ENCODE data around the gene RASSF1. TPM values are rescaled to one million over a fixed set of nuclear protein-coding genes. Genes with fewer than 3 reads are reported as not detected.

RASSF1 gene, protein sequence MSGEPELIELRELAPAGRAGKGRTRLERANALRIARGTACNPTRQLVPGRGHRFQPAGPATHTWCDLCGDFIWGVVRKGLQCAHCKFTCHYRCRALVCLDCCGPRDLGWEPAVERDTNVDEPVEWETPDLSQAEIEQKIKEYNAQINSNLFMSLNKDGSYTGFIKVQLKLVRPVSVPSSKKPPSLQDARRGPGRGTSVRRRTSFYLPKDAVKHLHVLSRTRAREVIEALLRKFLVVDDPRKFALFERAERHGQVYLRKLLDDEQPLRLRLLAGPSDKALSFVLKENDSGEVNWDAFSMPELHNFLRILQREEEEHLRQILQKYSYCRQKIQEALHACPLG
- total RNA-seq = 30.3 and 41.4 TPM in 2 replicates

GRCh38 chr3:50340448-50341329 lies at the start of gene RASSF1:
Gene RASSF1, minus strand, starts transcription at chr3:50340836. Its CDS starts 31 bp downstream, at chr3:50340805.

DNA sequence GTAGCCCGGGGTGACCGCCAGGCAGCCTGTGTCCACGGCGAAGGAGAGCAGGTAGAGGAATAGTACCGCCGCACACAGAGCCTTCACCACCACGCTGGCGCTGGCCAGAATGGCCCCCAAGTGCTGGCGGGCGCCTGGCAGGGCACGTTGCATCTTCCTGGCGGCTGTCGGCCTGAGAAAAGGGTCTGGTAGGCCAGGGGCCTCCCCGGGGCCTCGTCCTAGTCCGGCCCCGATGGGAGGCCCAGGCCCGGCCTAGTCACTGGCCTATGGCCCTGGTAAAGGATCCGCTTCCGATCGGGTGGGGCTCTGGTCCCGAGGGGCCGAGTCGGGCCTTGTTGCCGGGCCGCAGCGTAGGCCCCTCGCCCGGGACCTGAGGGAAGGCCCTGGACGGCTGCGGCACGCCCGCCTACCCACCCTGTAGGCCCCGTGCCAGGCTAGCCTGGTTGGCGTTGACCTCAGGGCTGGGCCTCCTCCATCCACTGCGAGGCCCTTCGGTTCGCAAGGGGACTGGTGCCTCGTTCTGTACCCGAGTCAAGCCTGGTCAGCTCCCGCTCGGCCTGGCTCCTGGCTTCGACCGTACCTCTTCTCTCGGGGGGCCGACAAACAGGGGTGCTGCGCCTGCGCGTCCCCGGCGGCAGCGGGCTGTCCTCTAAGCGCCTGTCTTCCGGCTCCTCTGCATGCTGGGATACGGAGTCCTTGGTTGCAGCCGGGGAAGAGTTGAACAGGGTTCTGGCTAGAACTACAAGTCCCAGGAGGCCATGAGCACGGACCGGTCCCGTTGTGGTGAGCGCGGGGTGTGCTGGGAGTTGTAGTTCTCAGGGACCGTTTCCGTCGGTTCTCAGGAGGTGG lies 18.5 kb upstream of the RASSF1 start, which contains the start of gene TMEM115:
TSS of gene TMEM115 (minus strand) at position 611 of the 849 bp plus-strand sequence. CDS start at position 153, 458 bp downstream.

DNA sequence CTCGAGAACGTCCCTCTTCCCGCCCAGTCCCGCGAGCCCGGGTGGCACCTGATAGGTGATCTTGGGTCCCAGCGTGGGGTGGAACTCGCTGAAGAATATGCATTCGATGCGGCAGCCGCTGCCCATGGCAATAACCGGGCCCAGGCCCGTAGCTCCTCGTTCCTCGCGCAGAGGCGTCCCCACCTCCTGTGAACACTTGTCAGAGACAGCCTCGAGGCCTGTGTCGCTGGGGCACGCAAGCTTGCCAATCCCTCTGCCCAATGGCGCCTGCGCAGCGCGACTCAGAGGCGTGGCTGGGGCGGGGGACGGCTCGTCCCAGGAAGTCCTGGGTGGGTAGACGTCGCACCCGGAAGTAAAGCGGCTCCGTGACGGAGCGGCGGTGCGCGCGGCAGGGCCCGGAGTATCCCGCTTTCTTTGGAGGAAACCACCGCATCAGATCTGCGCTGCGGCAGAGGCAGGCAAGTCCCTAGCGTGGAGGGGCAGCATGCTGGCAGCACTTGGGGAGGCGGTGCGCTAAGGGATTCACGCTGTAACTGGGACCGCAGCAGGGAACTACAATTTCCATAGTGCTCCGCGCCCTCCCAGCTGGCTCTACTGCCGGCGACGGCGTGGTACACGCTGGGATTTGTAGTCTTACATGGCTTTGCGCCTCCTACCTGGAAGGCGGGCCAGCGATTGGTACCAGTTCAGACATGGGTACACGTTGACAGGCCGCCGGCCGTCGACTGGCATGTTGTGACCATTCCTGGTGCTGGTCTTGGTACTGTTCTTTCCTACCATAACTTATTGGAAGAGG lies 10.1 kb upstream of the RASSF1 start, which contains the start of the genes CYB561D2 and NPRL2:
TSS of gene CYB561D2 (plus strand) at position 336 of the 796 bp plus-strand sequence. CDS start 572 bp downstream, outside the sequence.
TSS of gene NPRL2 (minus strand) at position 249 of the 796 bp plus-strand sequence. CDS start at position 126, 123 bp downstream.

GRCh38 chr3:50345586-50346234 lies 5.1 kb upstream of the RASSF1 start, which contains the start of gene ZMYND10:
Gene ZMYND10, minus strand, starts transcription at chr3:50345732. Its CDS starts 153 bp downstream, at chr3:50345579.

DNA sequence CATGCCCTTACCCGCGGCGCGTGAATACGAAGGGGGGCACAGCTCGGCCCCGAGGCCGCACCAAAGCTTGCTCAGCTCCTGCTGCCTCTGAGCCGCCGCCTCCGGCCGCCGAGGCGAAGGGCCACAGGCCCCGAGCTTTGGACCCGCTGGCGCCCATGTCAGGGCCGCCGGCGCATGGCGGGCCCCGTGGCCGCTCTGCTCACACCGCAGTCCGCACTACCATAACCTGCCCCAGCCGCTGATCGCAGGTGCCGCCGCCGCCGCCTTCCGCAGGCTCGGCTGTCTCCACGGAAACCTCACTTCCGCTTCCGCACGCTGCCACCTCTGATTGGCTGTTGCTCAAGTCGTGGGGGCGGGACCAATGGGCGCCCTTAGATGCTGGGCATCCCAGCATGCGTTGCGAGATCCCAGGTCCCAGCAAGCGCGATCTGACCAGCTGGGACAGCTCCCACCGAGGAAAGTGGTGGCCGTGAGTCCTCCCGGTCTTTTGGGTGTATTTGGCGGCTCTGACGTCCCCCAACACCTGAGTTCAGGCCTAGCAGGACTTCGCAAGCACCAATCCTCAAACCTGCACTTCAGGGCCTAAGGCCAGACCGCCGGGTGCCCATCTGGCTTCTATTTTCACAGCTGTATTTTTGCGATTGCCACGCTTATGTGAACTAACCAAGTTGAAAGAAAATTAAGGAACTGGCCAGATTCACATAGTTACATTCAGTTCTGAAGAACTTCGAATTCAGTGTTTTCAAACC lies 12.5 kb downstream of the RASSF1 start, which contains the start of gene TUSC2:
TSS of gene TUSC2 (minus strand) at position 281 of the 749 bp plus-strand sequence. CDS start at position 157, 124 bp downstream.

DNA sequence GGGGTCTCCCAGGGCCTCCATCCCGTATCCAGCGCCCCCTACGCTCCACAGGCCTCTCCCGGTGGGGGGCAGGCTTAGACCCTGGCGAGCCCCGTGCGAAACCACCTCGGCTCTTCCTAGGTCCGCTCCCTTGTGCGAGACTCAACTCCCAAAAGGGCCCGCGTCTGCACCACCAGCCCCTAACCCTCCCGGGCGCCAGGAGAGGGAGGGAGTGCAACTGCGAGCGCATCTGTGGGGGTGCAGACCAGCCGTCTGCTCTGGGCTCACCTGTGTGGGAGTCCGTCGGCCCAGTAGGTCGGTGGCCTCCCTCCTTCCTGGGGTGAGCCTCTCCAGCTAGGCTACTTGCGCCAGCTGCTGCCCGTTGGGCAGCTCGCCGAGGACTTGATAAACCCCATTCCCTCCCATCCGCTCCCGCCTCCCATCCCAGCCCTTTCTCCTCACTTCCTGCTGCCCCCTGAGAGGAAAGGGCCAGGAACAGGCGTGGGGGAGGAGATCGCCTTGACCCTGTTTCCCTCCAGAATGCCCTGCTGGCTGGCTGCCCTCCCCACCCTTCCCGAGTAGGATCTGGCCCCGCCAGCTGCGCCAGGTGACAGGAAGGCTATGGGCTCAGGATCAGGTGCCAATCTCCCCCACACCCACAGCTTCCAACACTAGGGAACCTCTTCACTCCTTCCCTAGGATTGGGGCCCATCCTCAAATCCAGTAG lies 18.1 kb downstream of the RASSF1 start, which contains the start of gene HYAL2:
TSS of gene HYAL2 (minus strand) at position 360 of the 706 bp plus-strand sequence. CDS start 2,256 bp downstream, outside the sequence.

DNA sequence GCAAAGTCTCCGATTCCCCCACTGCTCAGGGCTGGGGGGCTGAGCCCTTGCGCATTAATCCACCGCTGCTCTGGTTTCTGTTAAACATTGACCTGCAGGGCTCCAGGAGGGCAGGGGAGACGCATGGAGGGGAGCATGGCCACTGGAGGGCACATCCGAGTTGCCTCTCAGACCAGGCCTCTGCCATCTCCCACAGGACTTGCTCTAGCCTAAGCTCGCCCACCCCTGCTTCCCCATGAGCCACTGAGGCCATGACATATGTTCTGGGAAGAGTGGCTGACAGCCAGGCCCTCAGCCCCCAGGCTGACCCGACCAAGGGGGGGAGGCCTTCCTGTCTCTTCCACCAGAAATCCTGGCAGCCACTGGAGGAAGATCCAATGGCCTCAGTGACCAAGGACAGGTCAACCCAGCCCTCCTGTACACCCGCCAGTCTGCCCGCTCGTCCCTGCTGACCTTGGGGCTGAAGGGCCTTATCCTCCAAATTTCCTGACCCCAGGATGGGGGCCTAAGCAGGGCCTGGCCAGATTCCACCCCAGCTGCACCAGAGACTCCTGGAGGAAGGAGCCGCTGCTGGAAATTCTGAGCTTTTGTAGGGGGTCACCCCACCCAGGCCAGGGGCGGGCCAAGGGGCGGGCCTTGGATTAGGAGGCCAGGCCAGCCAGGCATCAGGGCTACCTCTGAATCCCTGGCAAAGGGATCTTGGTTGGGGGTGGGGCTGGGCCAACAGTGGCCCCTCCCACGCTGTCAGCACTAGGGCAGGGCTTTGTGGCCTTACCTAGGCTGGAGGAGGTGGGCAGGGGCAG lies 37.4 kb downstream of the RASSF1 start, which contains the start of gene HYAL1:
TSS of gene HYAL1 (minus strand) at position 562 of the 803 bp plus-strand sequence. CDS start 618 bp downstream, outside the sequence.

GRCh38 chr3:50298836-50299637 lies 41.6 kb downstream of the RASSF1 start, which contains the start of the genes HYAL3 and NAA80:
Gene HYAL3, minus strand, starts transcription at chr3:50299405. Its CDS starts 3,803 bp downstream, at chr3:50295602.
Gene NAA80, minus strand, starts transcription at chr3:50299405. Its CDS starts 1,942 bp downstream, at chr3:50297463.

DNA sequence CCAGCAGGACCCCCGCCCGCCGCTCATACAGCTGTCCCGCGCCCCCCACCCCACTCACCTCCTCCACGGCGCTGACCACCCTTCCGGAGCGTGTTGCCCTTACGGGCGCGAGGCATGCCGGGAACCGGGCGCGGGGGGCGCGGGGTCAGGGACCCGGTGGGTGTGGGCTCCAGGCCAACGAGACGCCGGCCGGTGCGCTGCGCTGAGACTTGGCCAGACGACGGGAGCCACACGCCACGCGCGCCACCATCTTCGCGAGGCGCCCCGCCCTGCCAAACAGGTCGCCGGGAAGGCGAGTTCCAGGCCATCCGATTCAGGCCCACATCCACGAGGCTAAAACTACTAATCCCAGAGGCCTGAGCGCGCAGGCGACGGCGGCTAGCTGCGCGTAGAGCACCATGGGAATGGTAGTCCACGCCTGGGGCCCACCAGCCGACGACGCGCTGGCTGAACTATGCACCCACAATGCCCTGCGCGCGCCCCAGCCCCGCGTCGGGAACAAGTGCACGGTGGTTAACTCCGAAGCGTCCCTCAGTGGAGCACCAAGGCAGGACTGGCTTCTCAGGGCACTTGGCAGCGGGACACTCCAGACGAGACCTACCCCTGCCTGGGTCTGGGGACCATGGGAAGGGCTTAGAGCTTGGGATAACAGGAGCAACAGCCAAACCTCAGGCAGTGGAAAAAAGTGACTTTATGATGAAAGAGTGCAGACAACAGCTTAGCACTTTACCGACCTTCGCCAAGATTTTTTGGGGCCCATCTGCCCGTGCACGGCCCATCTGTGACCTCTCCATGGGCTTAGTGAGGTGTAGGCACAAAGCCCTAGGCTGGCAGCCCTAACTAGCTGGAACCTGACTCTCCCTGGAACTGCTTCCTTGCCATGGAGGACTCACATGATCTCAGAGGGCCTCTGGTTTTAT lies 48.2 kb downstream of the RASSF1 start, which contains the start of gene IFRD2:
TSS of gene IFRD2 (minus strand) at position 271 of the 920 bp plus-strand sequence. CDS start at position 116, 155 bp downstream.

Other genes with a start within 250 kb of the RASSF1 start
- gene SEMA3F, start 185.5 kb downstream of the RASSF1 start, total RNA-seq = 8.7 and 19.8 TPM in 2 replicates
- not detected in 2 replicates for gene GNAT1, start 149.2 kb downstream of the RASSF1 start, total RNA-seq
- gene SLC38A3, start 135.6 kb downstream of the RASSF1 start, total RNA-seq = not detected in 2 replicates
- gene GNAI2, start 104.6 kb downstream of the RASSF1 start, total RNA-seq = 385 and 428 TPM in 2 replicates
- gene SEMA3B, start 71.7 kb downstream of the RASSF1 start, total RNA-seq = 11.1 and 12.4 TPM in 2 replicates
- gene LSMEM2, start 61.7 kb downstream of the RASSF1 start, total RNA-seq = 0.06 TPM in 1 of 2 replicates, not detected in the other
- 35.7 and 62.5 TPM in 2 replicates for gene IFRD2, start 48.4 kb downstream of the RASSF1 start, total RNA-seq
- 3.3 and 3.7 TPM in 2 replicates for gene HYAL3, start 41.4 kb downstream of the RASSF1 start, total RNA-seq
- gene NAA80, start 41.4 kb downstream of the RASSF1 start, total RNA-seq = 2.7 and 2.8 TPM in 2 replicates
- 1.2 and 2.6 TPM in 2 replicates for gene HYAL1, start 37.3 kb downstream of the RASSF1 start, total RNA-seq
- 64.2 and 104 TPM in 2 replicates for gene HYAL2, start 18.1 kb downstream of the RASSF1 start, total RNA-seq
- gene TUSC2, start 12.6 kb downstream of the RASSF1 start, total RNA-seq = 14.7 and 17.4 TPM in 2 replicates
- gene ZMYND10, start 4.9 kb upstream of the RASSF1 start, total RNA-seq = 1.9 and 2.8 TPM in 2 replicates
- gene NPRL2, start 9.9 kb upstream of the RASSF1 start, total RNA-seq = 22.1 and 22.2 TPM in 2 replicates
- 24.7 and 33.8 TPM in 2 replicates for gene CYB561D2, start 10.0 kb upstream of the RASSF1 start, total RNA-seq
- gene TMEM115, start 18.7 kb upstream of the RASSF1 start, total RNA-seq = 30.1 and 32.0 TPM in 2 replicates
- under 0.01 TPM in 1 of 2 replicates, not detected in the other for gene CACNA2D2, start 162.8 kb upstream of the RASSF1 start, total RNA-seq
- 17.2 and 20.0 TPM in 2 replicates for gene C3orf18, start 226.9 kb upstream of the RASSF1 start, total RNA-seq
- 10.3 and 16.4 TPM in 2 replicates for gene HEMK1, start 228.7 kb upstream of the RASSF1 start, total RNA-seq

Data from aortic smooth muscle cell (primary cell).